HG03108 (cell line): ENCODE data around the gene RPRD1B.

Source experiments
- ATAC-seq: cut with Tn5 transposase; IDR thresholded peaks from one replicate; pipeline ENCODE4 v1.9.1; 2021; ENCODE audit warnings: moderate library complexity; ENCODE audit not compliant: unreplicated experiment

Gene RPRD1B

DNA sequence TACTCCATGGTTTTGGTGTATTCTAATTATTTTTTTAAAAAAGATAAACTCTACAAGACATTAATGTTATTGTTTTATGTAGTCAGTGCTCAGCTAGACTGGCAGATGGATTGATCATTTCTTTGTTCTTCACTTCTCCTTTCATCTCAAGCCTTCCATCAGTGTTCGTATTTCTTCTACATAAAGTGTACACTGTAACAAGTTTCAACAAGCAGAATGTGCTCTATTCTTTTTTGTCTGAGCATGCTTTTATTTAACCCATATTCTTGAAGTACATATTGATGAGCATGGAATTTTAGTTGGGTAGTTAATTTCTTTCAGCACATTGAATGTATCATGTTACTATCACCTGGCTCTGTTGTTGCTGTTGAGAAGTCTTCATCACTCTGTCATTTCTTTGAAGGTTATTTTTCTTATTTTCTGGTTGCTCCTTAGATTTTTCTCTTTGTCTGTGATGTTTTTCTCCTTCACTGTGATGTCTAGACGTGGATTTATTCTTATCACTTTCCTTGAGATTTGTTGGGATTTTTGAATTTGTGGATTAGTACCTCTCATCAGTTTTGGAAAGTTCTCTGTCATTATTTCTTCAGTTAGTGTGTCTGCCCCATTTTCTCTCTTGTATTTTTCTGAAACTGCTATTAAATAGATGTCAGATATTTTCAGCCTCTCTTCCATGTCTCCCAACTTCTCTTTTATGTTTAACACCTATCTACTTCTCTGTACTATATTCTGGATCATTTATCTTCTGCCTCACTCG is 83.0 kb downstream of the RPRD1B start:
- ATAC-seq = no peak

DNA sequence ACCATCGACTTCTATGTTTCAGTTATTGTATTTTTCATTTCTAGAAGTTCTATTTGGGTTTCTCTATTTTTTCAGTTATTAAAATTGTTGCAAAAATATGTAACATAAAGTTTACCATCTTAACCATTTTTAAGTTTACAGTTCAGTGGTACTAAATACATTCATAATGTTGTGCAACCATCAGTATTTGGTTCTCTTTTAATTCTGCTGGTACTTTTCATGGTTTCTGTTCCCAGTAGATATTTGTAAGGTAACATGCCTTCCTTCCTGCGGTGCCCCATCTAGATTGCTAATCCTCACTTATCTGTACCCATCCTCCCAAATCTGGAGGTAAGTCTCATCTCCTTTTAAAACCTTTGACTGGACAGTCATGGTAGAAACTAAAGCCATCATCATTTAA is 83.7 kb downstream of the RPRD1B start:
- no peak for ATAC-seq

DNA sequence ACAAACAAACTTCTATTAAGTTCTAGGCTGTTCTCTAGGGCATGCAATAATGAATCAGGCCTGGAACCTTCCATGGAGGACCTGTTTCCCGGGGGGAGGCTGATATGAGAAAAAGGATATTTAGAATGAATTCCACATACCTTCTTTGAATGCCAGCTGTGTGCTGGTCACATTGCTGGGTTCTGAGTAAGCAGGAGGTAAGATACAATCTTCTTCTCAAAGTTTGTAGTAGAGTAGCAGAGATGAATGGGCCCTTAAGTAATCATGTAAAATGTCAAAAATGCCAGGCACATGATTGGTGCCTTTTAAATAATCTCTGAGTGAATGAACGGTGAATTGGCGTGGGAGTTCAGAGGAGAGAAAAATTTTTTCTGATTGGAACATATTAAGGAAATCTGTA is 84.1 kb downstream of the RPRD1B start:
- ATAC-seq = no peak

DNA sequence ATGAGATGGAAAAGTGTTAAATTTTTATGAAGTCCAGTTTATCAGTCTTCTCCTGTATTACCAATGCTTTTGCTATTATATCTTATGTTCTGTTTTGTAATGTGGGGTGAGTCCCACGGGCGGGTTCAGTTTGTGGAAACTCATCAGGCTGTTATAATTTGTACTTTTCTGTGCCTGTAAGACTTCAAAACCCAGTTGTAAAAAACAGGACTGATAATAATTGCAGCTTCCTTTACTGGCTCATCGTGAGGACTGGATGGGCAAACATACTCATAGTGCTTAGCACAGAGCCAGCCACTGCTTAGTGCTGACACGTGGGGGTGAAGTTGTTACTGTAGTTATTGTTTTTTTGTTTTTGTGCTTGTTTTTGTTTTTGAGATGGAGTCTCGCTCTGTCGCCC is 85.9 kb downstream of the RPRD1B start:
- ATAC-seq = no peak

DNA sequence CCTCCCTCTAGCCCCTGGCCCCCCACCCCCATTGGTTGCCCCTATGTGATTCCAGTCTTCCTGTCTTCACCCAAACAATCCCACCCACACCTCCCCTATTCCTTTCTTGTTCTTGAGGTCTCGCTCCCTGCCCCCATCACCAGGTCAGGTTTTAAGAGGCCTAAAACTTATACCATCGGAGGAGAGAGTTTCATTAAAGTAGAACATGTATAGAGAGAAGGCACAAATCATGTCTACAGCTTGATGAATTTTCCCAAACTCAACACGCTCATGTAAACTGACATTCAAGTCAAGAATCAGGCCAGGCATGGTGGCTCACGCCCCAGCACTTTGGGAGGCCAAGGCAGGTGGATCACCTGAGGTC is 87.1 kb downstream of the RPRD1B start:
- ATAC-seq = no peak

DNA sequence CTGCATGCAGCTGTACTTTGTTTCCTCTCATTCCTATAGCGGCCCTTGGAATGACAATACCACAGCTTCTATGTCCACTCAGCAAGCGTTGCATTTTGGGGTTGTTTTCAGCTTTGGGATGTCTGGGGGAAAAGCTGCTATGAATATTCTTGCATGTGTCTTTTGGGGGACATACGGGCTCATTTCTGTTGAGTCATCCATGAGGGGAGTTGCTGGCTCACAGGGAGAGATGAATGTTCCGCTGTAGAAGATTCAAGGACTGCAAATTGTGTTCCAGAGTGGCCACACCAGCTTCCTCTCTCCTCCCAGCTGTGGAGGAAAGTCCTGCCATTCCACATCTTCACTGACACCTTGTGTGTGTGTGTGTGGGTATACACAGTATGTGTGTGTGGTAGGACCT is 88.2 kb downstream of the RPRD1B start:
- ATAC-seq = no peak

DNA sequence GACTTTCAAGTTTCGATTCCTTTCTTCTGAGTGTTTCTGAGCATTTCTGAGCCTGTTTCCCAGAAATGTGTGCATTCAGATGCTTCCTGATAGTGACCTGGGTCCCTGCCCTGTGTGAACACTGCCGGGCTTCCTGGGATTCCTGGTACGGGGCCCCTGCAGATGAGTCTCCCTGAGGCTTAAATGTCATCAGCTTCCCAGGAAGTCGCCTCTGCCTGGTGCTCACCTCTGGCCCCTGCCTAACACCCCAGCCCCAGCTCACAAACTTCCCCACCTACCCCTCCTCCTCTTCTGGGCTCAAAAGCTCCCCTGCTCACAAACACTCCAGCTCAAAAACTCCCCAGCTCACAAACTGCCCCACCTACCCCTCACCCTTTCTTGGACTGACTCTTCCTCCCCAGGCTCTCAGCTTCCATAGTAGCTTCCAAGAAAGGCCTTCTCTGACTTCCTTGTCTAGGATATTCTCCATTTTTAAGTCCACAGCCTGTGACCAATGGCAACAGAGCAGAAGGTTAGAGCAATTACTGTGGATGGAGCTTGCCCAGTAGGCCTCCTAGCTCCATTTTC is 89.6 kb downstream of the RPRD1B start:
- ATAC-seq = no peak

DNA sequence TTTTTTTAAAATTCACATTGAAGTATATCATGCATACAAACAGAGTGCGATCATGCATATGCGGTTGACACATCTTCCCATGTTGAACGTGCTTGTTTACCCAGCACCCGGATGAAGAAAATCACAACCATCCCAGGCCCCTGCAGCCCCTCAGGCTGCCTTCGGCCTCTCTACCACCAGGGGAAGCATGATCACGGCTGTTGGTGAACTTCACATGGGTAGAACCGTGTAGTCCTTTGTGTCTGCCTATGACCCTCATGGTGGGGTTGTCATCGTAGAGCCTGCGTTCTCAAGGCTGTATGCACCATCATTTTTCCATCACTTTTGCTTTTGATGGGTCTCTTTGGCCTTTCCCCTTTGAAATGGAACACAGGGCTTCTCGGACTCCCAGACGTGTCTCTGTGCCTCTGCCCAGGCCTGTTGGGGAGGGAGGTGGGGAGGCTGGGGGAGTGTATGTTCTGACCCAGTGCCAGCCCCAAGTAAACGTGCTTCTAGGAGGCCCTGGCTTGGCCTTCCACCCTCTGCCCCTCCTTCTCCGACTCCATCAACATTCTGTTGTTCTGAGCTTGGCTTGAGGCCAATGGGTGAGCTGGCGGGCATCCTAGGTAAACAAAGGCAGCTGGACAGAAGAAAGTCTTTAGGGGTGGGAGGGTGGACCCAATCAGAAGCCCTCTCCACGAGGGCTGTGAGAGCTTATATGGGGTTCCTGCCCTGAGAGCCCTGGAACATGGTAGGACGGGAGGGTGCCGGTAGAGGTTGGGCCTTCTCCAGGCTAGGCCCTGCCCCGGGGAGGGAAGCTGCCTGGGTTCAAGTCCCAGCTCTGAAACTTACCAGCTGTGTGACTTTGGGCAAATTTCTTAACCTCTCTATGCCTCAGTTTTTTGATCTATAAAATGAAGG is 91.9 kb downstream of the RPRD1B start:
- no peak for ATAC-seq

DNA sequence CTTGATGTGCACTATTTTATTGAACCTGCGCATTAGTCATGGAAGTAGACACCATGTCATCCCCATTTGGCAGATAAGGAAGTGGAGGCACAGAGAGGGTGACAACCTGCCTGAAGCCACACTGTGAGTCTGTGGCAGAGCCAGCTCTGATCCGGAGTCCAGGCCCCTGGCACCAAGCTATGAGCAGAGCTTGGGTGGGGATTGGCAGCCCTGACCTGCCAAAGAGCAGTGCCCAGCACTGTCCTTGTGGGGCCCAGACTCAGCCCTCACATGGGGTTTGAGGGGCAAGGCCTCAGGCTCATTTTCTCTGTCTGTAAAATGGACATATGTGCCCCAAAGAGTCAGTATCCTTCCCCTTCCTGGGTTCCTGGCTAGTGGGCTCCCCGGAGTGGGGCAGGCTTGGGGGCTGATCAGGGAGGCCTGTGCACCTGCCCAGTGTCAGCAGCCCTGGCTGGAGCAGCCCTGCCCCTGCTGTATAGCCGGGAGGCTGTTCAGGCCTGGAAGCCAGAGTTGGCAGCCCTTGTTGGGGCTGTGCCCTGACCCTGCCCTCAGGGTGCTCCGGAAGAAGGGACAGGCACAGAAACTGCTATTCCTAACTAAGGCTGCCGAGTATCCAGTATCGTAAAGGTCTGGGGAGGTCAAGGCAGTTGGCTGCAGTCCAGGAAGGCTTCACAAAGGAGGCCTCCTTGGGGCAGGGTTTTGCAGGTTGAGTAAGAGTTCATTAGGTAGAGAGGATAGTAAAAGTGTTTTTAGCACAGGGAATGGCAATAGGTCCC is 92.8 kb downstream of the RPRD1B start:
- no peak for ATAC-seq

DNA sequence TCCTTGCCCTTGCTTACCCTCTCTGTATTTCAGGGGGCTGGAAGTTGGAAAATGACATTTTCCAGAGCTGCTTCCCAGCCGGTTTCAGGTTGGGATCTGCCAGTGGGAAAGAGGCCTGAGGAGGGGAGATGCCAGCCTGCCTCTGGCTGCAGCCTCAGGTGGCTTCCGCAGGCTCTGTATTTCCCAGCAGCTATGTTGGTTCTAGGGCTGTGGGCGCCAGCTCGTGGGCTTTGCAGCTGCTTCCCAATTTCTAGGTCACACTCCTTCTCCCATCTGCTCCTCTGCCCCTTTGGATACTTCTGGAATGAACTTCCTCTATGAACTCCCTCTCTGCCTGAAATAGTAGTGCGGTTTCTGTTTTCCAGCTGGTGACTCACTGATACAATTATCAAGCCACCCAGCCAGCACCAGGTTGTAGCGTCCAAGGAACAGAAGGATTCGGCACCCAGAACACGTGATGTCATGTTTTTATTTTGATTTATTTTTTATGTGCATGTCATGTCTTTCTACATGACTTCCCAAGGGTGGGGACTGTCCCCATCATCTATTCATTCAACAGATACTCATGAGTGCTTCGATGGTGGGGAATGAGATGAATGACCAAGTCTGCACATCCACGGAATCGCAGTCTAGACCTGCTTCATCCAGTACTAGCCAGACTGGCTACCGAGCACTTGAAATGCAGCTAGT is 93.5 kb downstream of the RPRD1B start:
- no peak for ATAC-seq

DNA sequence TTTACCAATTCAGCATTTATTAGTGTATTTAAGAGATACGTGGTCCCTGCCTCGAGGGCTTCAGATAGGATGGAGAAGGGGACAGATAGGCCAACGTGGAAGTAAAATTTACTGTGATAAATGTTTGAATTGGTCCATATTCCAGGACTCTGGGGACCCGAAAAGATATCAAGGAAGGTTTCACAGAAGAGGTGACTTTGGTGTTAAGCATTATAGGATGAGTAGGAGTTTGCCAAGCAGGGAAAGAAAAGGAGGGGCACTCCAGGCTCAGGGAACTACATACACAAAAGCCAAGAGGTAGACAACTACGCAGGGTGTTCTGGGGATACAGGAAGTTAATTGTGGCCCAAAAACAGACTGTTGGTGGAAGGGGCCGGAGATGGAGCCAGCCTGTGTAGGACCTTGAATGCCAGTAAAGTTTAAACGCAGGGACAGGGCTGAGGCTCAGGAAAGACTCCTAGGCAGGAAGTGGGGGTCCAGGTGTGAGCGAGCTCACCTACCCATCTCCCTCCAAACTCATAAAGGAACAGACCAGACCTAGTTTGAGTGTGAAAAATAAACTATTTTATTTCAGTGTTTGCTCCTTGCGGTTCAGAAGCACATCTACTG is 94.5 kb downstream of the RPRD1B start:
- ATAC-seq = no peak

DNA sequence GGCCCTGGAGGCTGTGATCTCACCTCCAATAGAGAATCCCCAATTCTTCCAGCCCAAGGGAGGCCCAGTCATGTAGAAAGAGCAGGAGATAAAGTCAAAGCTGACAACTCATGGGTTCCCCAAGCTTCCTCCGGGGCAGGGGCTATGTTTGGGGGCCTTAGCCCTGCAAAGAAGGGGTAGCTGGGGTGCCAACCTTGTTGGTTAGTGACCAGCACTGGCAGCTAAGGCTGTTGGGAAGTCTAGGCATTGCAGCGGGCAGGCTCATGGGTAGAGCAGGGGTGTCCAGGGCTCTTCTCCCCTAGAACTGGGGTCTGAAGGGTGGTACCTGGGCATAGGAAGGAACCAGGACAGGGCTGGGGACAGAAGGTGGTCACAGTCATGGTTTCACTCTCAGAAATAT is 95.1 kb downstream of the RPRD1B start:
- ATAC-seq = no peak

DNA sequence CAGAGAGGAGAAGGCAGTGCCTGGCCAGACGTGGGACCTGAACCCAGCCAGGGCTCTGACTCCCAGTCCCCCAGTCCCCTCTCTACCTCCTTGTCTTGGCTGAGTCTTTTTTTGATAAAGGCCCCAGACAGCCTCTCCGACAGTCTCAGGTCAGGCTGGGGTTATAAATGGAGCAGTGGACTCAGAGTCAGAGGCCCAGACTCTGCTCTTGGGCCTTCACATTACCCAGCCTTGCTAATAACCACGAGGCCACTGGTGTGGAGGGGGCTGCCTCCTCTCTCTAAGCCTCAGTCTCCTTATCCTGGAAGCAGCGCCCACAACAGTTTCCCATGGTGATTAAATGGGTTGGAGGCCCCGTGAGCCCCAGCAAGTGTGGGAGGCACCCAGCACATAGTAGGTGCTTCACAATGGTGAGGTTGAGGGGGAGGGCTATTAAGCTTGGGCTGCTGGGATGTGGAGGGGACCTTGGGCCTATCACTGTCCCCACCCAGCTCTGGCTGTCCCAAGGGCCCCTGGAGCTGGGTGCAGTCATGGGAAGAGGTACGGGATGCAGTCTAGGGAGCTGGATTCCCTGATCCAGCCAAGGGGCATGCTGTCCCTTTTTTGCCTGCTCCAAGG is 95.8 kb downstream of the RPRD1B start:
- ATAC-seq = no peak

DNA sequence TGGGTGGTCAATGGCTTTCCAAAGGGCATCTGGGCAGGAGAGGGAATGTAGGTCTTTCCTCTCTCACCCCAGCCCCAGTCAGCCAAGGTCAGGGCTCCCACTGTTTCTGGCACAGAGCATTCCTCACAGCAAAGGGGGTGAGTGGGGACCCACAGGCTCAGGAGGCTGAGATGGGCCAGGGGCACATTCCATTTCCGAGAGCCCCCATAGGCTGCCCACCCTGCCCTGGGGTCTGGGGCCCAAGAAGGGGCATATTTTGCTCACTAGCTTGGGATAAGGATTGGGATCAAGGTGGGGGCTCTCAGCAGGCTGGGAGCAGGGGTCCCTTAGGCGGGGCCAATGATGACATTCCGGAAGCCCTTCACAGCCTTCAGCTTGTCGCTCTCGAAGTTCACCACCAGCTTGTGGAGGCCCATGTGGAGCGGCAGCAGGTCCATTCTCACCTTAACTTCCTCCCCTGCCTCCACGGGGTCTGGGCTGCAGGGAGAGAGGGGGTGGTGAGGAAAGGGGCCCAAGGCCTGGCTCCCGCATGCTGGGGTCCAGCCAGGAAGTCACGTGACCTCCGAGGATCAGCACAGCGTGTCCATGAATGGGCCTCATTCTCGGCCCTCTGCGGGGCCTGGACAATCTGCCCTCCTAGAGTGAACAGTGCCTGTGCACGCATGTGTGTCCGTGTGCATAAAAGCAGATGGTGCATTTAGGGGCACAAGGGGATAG is 96.5 kb downstream of the RPRD1B start:
- ATAC-seq = no peak

DNA sequence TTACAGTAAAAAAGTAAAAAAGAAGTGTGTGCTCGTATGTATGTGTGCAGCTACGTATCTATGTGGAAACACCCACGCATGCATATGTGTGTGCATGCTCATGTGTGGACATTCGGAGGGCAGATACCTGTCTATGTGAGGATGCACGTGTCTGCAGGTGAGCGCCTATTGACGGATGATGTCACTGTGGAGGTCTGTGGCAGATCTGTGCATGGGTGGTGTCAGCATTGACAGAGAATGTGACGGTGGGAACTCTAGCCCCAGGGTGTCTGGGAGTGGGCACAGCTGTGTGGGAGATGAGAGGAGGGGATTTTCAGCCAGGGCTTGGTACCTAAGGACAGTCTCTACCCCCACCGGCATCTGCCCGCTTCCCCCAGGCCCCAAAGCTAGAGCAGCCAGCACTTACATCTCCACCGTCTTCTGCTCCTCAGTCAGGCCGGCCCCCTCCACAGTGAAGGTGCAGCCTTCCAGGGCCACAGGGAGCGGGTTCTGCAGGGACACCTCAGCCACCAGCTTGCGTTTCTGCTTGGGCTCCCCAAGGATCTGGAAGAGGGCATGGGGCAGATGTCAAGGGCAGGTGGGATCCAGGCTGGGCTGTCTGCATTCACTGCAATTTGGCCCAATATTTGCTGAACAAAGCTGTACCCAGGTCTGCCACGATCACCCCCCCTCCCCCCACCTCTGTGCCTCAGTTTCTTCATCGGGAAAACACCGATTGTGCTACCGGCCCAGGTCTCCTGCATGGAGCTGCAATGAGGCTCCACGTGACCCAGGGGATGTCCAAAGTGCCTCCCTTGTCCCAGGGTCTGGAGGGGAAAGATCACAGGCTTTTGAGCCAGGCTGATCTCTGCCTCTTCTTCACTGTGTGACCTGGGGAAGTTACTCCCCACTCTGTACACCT is 97.4 kb downstream of the RPRD1B start:
- ATAC-seq = no peak

DNA sequence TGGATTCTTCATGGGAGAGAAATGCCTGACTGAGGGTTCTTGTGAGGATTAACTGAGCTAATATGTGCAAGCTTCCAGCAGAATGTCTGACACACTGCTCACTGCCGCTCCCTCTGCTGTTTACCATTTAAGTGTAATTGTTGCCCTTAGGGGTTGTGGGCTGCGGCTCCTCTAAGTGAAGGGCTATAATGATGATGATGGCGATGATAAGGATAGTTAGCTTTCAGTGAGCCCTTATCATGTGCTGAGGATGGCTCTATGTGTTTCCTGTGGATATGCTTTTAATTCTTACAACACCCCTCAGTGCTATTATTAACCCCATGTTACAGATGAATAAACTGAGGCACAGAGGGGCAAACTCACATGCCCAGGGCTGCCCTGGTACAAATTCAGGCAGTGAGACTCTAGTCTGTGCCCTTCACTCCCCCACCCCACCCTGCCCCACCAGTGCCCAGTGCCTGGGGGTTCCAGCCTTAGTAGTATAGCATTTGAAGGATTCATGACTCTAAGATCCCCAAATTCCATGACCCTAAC is 98.1 kb downstream of the RPRD1B start:
- no peak for ATAC-seq

DNA sequence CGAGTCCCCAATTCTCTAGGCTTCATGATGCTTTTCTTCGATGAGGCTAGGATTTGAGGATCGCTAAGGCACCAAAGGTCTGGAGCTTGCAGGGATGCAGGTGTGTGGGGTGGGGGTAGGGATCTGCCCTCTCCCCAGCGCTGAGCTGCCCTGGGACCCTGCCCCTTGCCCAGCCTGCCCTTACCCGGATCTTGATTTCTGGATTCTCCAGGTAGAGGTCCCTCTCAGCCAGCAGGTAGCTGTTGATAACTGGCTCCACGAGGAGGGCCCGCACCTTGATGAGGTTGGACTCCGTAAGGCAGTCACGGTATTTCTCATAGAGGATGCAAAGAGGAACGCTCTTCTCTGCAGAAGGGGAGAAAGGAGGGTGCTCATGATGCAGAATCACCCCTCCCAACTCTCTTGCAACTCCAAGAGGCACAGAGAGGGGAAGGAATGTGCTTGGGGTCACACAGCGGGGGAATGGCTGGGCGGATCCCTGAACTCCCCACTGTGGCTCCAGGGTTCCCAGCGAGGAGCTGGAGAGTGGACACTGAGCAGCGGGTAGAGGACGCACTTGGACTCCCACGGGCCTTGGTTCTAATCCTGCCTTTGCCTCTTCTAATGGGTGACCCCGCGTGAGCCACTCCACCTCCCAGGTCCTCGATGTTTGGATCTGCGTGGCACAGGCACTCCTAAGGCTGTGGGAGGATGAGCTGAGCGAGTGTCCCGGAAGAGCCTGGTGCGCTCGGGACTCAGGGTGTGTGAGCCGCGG is 98.8 kb downstream of the RPRD1B start:
- ATAC-seq = no peak
